Mesenchymal stem cell (in vitro differentiated cells and primary cell): ENCODE data around the gene KCNA2.
A peak's percentile ranks its signal among the peaks of the same experiment; 100 is the strongest.

Source experiments
- DNase-seq: peaks from one replicate; pipeline ENCODE4 v3.0.0-alpha.2; 2013
- H2AFZ ChIP-seq: one replicate; pipeline ENCODE4 v1.6.1; 2013; ENCODE audit warnings: low read depth, mild to moderate bottlenecking, control low read depth, inconsistent platforms, low read length, moderate library complexity
- H2AK5ac ChIP-seq: 2 replicates; pipeline ENCODE4 v1.6.1; 2013; ENCODE audit warnings: low read length, moderate library complexity, mild to moderate bottlenecking, inconsistent platforms; ENCODE audit not compliant: severe bottlenecking
- H2BK120ac ChIP-seq: one replicate; pipeline ENCODE4 v1.6.1; 2013; ENCODE audit warnings: low read depth, mild to moderate bottlenecking, inconsistent platforms, low read length, moderate library complexity
- H2BK12ac ChIP-seq, 2 experiments: one replicate each; pipeline ENCODE4 v1.6.1; 2013; ENCODE audit warnings: inconsistent platforms in 2 of 2, low read length in 2 of 2, mild to moderate bottlenecking in 2 of 2, moderate library complexity in 2 of 2, control low read depth in 1 of 2
- H2BK15ac ChIP-seq: one replicate; pipeline ENCODE4 v1.6.1; 2013; ENCODE audit warnings: mild to moderate bottlenecking, low read depth, inconsistent platforms; ENCODE audit not compliant: poor library complexity, severe bottlenecking
- H2BK5ac ChIP-seq: 2 replicates; pipeline ENCODE4 v1.6.1; 2013; ENCODE audit warnings: low read depth, mild to moderate bottlenecking, low read length, control low read depth, inconsistent platforms; ENCODE audit not compliant: poor library complexity, severe bottlenecking
- H3K14ac ChIP-seq, 2 experiments: one replicate each; pipeline ENCODE4 v1.6.1; 2013; ENCODE audit warnings: inconsistent platforms in 2 of 2, low read length in 2 of 2, control low read depth in 1 of 2, mild to moderate bottlenecking in 1 of 2, moderate library complexity in 1 of 2
- H3K18ac ChIP-seq, 2 experiments: one replicate each; pipeline ENCODE4 v1.6.1; 2013; ENCODE audit warnings: inconsistent platforms in 2 of 2, low read length in 2 of 2, control low read depth in 1 of 2, low read depth in 1 of 2, mild to moderate bottlenecking in 1 of 2
- H3K23ac ChIP-seq, 2 experiments: one replicate each; pipeline ENCODE4 v1.6.1; 2013; ENCODE audit warnings: inconsistent platforms in 2 of 2, low read length in 2 of 2, mild to moderate bottlenecking in 2 of 2, moderate library complexity in 2 of 2, control low read depth in 1 of 2
- H3K27ac ChIP-seq: 2 replicates; pipeline ENCODE4 v1.5.1; 2013; ENCODE audit warnings: mild to moderate bottlenecking, moderate library complexity, low read length, control low read depth, inconsistent platforms; ENCODE audit not compliant: poor library complexity, severe bottlenecking
- H3K27me3 ChIP-seq, 2 experiments: 2 replicates each; pipeline versions ENCODE4 v1.6.1 to v1.7.0; 2013; ENCODE audit warnings: low read length in 2 of 2, mild to moderate bottlenecking in 2 of 2, moderate library complexity in 2 of 2, control low read depth in 1 of 2, inconsistent platforms in 1 of 2; ENCODE audit not compliant: control insufficient read depth in 1 of 2, insufficient read depth in 1 of 2
- H3K36me3 ChIP-seq, 2 experiments: 2 replicates each; pipeline versions ENCODE4 v1.6.1 to v1.7.0; 2013; ENCODE audit warnings: low read length in 2 of 2, control low read depth in 1 of 2, inconsistent platforms in 1 of 2, low read depth in 1 of 2, mild to moderate bottlenecking in 1 of 2; ENCODE audit not compliant: insufficient read depth in 2 of 2, control insufficient read depth in 1 of 2
- H3K4ac ChIP-seq, 2 experiments: one replicate each; pipeline ENCODE4 v1.6.1; 2013; ENCODE audit warnings: inconsistent platforms in 2 of 2, low read length in 2 of 2, mild to moderate bottlenecking in 2 of 2, moderate library complexity in 2 of 2, control low read depth in 1 of 2, low read depth in 1 of 2
- H3K4me1 ChIP-seq: 2 replicates; pipeline ENCODE4 v1.6.1; 2013; ENCODE audit warnings: low read depth, low read length, control low read depth; ENCODE audit not compliant: control insufficient read depth, insufficient read depth
- H3K4me2 ChIP-seq: 2 replicates; pipeline ENCODE4 v1.6.1; 2013; ENCODE audit warnings: low read length, mild to moderate bottlenecking, inconsistent platforms; ENCODE audit not compliant: poor library complexity, severe bottlenecking
- H3K4me3 ChIP-seq, 2 experiments: 2 replicates each; pipeline versions ENCODE4 v1.5.1 to v1.7.0; 2013; ENCODE audit warnings: low read length in 2 of 2, mild to moderate bottlenecking in 2 of 2, control low read depth in 1 of 2, low read depth in 1 of 2; ENCODE audit not compliant: insufficient read depth in 1 of 2
- H3K79me1 ChIP-seq: replicated peaks from 2 replicates; pipeline ENCODE4 v1.6.1; 2013; ENCODE audit warnings: mild to moderate bottlenecking, control low read depth, low read length, inconsistent platforms; ENCODE audit not compliant: poor library complexity, severe bottlenecking
- H3K9ac ChIP-seq: 2 replicates; pipeline ENCODE4 v1.7.0; 2013; ENCODE audit warnings: mild to moderate bottlenecking, low read length, moderate library complexity
- H3K9me3 ChIP-seq: 2 replicates; pipeline ENCODE4 v1.7.0; 2013; ENCODE audit warnings: mild to moderate bottlenecking, low read length; ENCODE audit not compliant: control insufficient read depth
- H4K8ac ChIP-seq: one replicate; pipeline ENCODE4 v1.6.1; 2013; ENCODE audit warnings: inconsistent platforms, mild to moderate bottlenecking, low read length, moderate library complexity
- H4K91ac ChIP-seq: one replicate; pipeline ENCODE4 v1.6.1; 2013; ENCODE audit warnings: mild to moderate bottlenecking, low read length, inconsistent platforms
- whole genome bisulfite sequencing: methylation state at CpG from one replicate; pipeline ENCODE4 v1.1.7; 2013; ENCODE audit warnings: mixed read lengths; 5-methylcytosine and 5-hydroxymethylcytosine counted together

KCNA2 gene

DNA sequence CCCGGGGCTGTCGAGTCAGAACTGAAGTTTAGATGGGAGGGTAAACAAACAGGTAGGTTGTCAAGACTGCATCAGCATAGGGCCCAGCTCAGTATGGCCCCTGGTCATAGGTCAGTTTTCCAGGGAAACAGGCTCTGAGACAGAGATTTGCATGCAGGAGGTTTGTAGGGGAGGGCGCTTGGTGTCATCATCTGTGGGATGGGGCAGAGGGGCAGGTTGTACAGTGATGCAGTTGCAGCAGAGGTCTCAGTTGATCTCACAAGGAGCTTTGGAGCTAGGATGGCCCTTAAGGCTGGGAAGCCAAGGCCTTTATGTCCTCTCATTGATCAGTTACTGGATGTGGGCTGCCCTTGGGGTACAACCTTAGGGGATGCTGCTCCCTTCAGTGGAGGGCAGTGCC is 48.7 kb downstream of the KCNA2 start:
- no peak overlapping the region for H4K8ac ChIP-seq
- no peak overlapping the region for H2BK120ac ChIP-seq
- H3K4me2 ChIP-seq: no peak overlapping the region
- H3K9ac ChIP-seq: no peak overlapping the region
- H3K4ac ChIP-seq: no peak overlapping the region
- DNase-seq: no peak
- H3K36me3 ChIP-seq: peaks cover 0 to 3% of the 10 kb centered on the region in 2 experiments
- H3K14ac ChIP-seq: no peak overlapping the region
- WGBS: 76% methylated on average over 3 of the region's 3 CpGs
- no peak overlapping the region for H3K18ac ChIP-seq
- H3K4me3 ChIP-seq: no peak overlapping the region
- no peak overlapping the region for H2AFZ ChIP-seq
- no peak overlapping the region for H3K23ac ChIP-seq
- H2BK15ac ChIP-seq: no peak overlapping the region
- no peak overlapping the region for H3K27ac ChIP-seq
- no peak overlapping the region for H2BK12ac ChIP-seq
- H4K91ac ChIP-seq: peak overlapping the region; percentile 22
- no peak overlapping the region for H2BK5ac ChIP-seq
- no peaks in the 10 kb centered on the region for H3K9me3 ChIP-seq
- H3K79me1 ChIP-seq: no peaks in the 10 kb centered on the region
- H3K4me1 ChIP-seq: peaks cover 6% of the 10 kb centered on the region
- no peak overlapping the region for H2AK5ac ChIP-seq
- H3K27me3 ChIP-seq: peaks cover 53 to 85% of the 10 kb centered on the region in 2 experiments

DNA sequence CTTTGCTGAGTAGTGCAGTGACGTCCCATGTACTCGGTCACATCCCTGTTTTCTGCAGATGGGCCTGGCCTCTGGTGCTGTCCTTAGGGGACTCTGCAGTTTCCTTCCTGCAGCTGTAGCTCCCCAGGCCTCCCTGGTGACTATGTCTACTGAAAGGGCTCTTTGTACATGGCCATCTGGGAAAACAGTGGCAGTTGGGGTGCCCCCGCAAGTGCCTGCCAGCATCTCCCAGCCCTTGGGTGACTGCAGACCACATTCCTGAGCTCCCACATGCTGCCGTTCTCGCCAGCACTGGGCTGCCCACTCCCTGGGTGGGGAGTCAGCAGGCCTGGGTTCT is 49.7 kb downstream of the KCNA2 start:
- H2BK12ac ChIP-seq: no peak overlapping the region
- H3K14ac ChIP-seq: no peak overlapping the region
- H3K4me1 ChIP-seq: peaks cover 6% of the 10 kb centered on the region
- no peak overlapping the region for H2BK5ac ChIP-seq
- peak overlapping the region in 1 of 2 experiments; percentile 43 for H3K23ac ChIP-seq
- H3K79me1 ChIP-seq: no peaks in the 10 kb centered on the region
- H3K27me3 ChIP-seq: peaks cover 51 to 85% of the 10 kb centered on the region in 2 experiments
- H3K4me3 ChIP-seq: no peak overlapping the region
- H2BK120ac ChIP-seq: no peak overlapping the region
- H2AK5ac ChIP-seq: no peak overlapping the region
- H3K18ac ChIP-seq: no peak overlapping the region
- no peaks in the 10 kb centered on the region for H3K9me3 ChIP-seq
- H4K8ac ChIP-seq: no peak overlapping the region
- 78% methylated on average over 5 of the region's 5 CpGs for WGBS
- DNase-seq: no peak
- no peak overlapping the region for H3K4me2 ChIP-seq
- H3K27ac ChIP-seq: no peak overlapping the region
- no peak overlapping the region for H3K9ac ChIP-seq
- H2BK15ac ChIP-seq: no peak overlapping the region
- peaks cover 0 to 3% of the 10 kb centered on the region in 2 experiments for H3K36me3 ChIP-seq
- H3K4ac ChIP-seq: no peak overlapping the region
- no peak overlapping the region for H2AFZ ChIP-seq
- no peak overlapping the region for H4K91ac ChIP-seq

DNA sequence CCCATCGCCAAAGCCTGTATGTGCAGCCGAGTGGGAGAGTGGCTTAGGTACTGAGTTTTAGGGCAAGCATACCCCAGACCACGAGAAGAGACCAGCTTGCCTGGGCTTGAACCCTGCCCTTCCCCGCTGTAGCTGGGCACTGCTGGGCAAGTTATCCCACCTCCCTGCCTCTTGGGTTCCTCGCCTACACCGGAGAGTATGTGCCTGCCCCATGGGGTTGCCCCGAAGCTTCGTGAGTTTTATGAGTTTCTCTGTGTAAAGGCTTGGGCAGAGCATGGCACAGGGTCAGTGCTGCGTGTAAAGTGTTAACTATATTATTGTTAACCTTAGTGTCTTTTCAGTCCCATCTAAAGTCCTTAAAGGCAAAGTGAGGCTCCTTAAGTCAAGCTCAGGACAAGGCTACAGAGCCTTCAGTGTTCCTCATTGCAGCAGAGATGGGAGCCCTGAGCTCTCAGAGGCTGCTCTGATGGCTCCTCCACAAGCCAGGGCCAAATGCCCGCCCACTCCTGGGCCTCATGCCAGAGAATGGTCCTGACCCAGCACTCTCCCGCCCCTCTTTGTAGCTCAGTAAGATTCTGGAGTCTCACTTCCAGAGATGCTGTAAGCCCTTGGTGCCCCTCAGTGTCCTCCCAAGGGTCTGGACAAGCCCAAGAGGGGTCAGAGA is 50.2 kb downstream of the KCNA2 start:
- no peak overlapping the region for H2BK5ac ChIP-seq
- no peak for DNase-seq
- no peak overlapping the region for H2BK120ac ChIP-seq
- H2AFZ ChIP-seq: no peak overlapping the region
- H2AK5ac ChIP-seq: no peak overlapping the region
- no peak overlapping the region for H3K18ac ChIP-seq
- no peak overlapping the region for H3K27ac ChIP-seq
- H3K9ac ChIP-seq: no peak overlapping the region
- WGBS: 43% methylated on average over 10 of the region's 11 CpGs
- H3K4ac ChIP-seq: no peak overlapping the region
- H3K4me1 ChIP-seq: peaks cover 6% of the 10 kb centered on the region
- H4K91ac ChIP-seq: no peak overlapping the region
- H3K4me3 ChIP-seq: no peak overlapping the region
- peaks cover 0 to 3% of the 10 kb centered on the region in 2 experiments for H3K36me3 ChIP-seq
- H4K8ac ChIP-seq: no peak overlapping the region
- no peaks in the 10 kb centered on the region for H3K9me3 ChIP-seq
- H3K79me1 ChIP-seq: no peaks in the 10 kb centered on the region
- no peak overlapping the region for H2BK15ac ChIP-seq
- peaks cover 52 to 85% of the 10 kb centered on the region in 2 experiments for H3K27me3 ChIP-seq
- no peak overlapping the region for H3K23ac ChIP-seq
- peak overlapping the region; percentile 56 for H3K4me2 ChIP-seq
- H3K14ac ChIP-seq: no peak overlapping the region
- no peak overlapping the region for H2BK12ac ChIP-seq

DNA sequence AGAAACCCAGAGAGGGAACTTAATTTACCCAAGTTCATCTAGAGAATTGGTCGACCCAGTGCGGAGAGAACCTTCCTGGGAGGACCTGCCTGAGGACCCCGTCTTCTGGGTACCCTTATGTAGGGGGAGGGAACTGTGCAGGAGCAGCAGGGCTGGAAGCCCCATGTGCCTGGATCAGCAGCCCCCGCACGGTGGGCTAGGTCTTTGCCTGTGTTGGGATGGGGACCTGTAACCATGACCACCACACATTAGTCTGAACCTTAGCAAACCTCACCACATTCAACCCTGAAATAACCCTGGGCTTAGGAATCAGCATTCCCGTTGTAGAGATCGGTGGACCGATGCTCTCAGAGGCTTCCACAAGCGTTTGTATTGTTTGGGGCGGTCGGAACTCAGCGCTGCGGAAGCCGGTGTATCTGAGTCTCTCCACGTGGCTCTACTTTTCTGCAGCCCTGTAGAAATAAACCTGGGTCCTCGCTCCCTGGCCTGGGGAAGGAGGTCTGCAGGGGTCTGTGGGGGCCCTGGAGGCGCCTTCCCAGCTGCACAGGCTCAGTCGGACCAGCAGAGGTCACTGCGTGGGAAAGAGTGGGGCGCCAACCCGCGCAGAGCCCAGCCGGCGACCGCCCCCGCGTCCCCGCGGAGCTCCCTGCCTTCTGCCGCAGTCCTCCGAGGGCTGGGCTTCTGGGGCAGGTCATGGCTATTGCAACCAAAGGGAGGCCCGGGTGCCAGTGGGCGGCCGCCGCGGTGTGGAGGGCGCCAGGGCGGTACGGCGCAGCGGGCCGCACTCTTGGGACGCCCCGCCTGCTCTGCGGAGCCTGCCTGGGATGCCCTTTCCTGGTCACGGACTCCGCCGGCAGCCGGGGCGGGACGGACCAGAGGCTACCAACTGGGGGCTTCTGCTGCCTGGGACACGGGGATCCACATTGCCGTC is 51.0 kb downstream of the KCNA2 start:
- Histone ChIP-seq H3K4me2 (peak overlapping the region; percentile 56), H3K9me3 (no peaks in the 10 kb centered on the region), H4K8ac (no peak overlapping the region), H2BK15ac (no peak overlapping the region), H3K23ac (no peak overlapping the region), H2AFZ (no peak overlapping the region), H3K4me1 (peaks cover 6% of the 10 kb centered on the region), H3K36me3 (peaks cover 0 to 3% of the 10 kb centered on the region in 2 experiments), H3K4ac (no peak overlapping the region), H2BK5ac (no peak overlapping the region), H2AK5ac (no peak overlapping the region), H4K91ac (no peak overlapping the region), H3K18ac (no peak overlapping the region), H3K79me1 (no peaks in the 10 kb centered on the region), H2BK12ac (no peak overlapping the region), H3K9ac (no peak overlapping the region), H3K27ac (no peak overlapping the region), H3K14ac (no peak overlapping the region), H3K4me3 (peak overlapping the region in 1 of 2 experiments; percentile 64), H3K27me3 (peaks cover 56 to 89% of the 10 kb centered on the region in 2 experiments), H2BK120ac (no peak overlapping the region)
- WGBS: 13% methylated on average over 53 of the region's 53 CpGs
- peak; percentile 26 for DNase-seq
